Measurements from ENCODE around the gene ATP5F1E.
A peak's percentile ranks its signal among the peaks of the same experiment; 100 is the strongest.
"Not testable (repeated sequence)": the region's sequence is repeated elsewhere in the genome, so short reads cannot be mapped to it uniquely, and the experiment has no call there.

Gene ATP5F1E

DNA sequence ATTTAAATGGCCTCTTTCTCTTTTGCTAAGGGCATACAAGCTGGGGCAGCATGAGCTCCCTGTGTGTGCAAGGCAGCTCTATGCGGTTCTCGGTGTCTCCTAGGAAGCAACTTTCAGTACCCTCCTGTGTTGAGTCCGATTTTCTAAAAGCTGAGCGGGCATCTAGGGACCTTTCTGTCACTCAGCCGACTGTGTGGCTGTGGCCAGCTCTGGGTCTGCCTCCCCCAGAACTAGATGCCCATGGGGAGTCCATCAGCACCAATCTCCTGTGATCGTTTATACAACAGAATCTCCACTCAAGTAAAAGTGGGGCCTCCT lies 43.6 kb downstream of the ATP5F1E start:
- DNase-seq (ENCODE audit: low read depth), result no peak

DNA sequence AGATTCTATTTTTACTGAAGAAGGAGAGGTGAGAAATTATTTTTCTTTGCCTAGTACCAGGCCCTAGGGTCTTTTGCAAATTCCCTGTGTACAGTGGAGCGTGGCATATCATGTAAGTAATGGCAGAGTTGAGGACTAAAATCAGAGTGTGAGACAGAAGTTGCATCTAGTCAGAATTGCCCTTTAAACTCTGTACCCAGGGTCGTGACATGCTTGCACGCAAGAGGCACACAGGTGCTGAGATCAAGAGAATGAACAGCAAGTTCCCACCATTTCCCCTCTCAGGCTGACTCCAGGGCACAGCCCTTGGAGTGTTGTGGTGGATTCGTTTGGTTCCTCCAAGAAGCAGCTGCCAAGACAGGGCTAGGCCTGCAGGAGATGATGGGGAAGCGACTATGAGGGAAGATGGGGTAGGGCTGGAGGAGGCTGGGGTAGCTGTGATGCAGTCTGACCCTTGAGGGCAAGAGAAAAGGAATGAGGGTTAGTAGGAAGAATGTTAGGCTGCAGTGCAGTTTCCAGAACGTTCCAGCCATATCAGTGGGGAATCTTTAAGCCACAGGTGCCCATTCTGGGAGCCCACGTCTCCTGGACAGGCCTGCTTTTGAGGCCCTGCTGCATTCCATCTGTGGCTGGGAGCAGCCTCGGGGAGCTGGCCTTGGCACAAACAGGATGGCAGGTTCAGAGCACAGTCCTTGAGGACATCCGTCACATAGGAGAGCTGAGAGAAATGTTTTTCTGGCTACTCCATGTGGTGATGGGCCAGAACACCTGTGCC lies 44.2 kb downstream of the ATP5F1E start:
- DNase-seq (ENCODE audit: low read depth), result no peak

DNA sequence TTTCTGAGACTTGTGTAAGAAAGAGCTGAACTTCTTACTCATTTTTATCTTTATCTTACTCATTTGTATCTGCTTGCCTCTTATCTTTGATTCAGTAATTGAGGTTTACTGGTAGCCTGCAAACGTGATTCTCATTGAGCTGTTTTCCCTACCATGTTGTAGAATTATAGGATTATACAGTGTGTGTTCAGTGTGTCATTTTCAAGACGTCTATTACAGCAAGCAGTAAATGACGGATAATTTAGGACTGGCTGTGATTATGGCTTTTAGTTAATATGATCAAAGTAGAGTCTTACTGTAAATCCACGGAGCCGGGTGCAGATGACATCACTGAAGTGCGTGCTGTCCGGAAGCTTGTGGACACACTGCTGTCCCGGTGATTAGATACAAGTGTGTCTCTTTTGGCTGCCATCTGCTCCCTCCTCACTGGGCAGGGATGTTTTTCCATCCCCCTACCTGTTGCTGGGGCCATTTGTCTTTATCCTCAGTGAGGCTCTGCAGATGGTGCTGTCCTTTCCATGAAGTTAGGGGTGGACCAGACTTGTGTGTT lies 45.1 kb downstream of the ATP5F1E start:
- no peak for DNase-seq (ENCODE audit: low read depth)

DNA sequence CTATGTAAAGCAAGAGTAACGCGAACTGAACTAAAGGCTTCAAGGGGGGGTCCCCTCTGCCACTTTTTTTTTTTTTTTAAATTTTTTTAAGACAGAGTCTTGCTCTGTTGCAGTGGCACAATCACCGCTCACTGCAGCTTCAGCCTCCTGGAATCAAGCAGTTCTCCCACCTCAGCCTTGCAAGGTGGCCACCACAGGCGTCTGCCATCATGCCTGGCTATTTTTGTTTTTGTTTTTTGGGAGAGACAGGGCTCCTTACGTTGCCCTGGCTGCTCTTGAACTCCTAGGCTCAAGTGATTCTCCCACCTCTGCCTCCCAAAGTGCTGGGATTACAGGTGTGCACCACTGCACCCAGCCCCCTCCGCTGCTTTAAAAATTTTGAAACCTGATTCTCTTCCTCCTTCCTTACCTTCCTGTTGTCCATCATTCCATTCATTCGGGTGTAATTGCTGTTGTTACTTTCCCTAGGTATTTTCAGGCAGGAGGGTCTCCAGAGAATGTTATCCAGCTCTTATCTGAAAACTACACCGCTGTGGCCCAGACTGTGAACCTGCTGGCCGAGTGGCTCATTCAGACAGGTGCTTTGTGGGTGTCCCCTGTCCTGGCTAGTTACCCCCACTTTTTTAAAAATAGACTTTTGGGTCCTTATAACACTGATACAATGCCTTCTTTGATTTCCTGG lies 45.7 kb downstream of the ATP5F1E start:
- no peak for DNase-seq (ENCODE audit: low read depth)

DNA sequence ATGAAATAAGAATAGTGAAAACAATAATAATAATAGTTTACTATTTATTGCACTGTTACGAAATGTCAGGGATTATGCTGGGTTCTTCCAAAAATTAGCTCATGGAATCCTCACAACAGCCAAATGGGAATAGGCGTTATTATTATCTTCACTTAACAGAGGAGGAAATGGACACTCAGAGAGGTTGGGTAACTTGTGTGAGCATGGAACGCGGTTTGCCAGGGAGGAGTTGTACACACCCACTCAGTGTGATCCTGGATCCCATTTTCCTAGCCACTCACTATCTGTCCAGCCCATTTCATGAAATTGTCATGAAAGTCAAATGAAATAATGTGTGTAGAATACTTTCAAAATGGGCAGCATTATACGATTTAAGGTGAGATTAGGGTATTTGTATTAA lies 46.5 kb downstream of the ATP5F1E start:
- no peak for DNase-seq (ENCODE audit: low read depth)

DNA sequence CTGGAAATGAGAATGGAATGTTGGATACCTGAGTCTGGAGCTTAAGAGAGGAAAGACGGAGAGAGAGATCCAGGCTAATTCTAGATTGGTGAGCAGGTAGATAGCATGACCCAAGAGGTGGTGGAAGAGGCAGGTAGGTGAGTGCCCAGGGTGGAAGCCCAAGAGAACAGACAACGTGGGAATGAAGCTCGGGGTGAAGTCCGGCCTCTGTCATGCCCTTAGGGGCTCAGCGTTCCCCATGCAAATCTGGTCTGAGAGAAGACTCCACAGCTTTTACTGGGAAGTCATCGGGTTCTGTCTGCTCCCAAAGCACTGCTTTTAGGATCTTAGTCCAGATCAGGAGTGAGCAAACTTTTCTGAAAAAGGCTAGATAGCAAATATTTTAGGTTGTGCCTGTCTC lies 47.4 kb downstream of the ATP5F1E start:
- DNase-seq (ENCODE audit: low read depth), result no peak

DNA sequence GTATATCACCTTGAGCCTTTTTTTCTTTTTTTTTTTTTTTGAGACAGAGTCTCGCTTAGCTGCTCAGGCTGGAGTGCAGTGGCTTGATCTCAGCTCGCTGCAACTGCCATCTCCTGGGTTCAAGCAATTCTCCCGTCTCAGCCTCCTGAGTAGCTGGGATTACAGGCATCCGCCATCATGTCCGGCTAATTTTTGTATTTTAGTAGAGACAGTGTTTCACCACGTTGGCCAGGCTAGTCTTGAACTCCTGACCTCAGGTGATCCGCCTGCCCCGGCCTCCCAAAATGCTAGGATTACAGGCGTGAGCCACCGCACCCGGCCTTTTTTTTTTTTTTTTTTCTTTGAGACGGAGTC lies 49.0 kb downstream of the ATP5F1E start:
- not testable (repeated sequence) for DNase-seq (ENCODE audit: low read depth)

DNA sequence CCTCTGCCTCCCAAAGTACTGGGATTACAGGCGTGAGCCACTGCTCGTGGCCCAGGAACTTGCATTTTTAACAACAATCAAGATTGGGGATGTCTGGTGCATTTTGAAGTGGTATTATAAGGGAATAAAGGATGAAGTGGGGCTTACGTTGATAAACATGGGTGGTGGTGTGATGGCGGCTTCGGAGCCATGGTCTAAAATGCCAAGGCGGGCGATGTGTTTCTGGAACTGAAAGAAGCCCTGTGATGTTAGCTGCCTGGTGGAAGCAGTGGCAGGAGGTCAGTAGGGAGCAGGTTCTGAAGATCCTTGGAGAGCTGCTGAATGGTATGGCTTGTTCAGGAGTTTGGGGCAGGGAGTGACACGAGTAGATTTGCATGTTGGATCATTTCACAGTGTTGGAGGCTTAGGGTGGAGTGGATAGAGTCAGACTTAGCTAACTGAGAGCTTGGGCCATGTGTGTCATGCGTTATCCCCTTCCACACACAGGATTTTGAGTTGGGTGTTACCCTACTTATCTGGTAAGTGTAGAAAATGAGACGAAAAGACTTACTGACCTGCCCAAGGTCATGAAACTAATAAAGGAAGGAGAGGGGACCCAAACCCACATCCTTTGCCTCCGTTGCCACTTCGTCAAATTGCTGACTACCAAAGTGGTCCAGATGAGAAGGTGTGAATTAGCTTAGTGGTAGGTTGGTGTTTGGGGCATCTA lies 49.6 kb downstream of the ATP5F1E start:
- DNase-seq (ENCODE audit: low read depth), result no peak

DNA sequence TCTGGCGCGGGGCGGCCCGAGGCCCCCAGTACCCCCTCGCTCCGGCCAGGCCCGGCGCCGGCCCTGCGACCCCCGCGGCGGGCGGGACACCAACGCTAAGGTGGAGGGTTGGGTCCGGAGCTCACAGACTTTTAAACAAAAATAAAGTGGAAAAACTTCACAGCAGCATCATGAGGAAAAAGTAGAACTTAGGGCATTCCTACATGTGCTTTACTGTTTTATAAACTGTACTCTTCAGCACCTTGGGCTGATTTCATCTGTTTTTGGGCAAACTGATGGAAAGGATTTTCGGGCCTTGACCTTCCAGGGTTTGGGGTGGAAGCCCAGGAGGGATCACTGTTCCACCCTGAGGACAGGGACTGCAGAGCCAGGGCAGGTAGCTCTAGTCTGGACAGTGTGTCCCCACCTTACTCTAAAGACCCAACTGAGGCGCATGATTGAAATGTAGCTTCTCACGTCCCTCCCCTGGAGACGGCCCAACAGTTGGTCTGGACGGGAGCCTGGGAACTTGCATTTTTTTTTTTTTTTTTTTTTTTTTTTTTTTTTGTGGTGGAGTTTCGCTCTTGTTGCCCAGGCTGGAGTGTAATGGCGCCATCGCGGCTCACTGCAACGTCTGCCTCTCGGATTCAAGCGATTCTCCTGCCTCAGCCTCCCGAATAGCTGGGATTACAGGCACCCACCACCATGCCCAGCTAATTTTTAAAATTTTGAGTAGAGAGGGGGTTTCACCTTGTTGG lies 50.3 kb downstream of the ATP5F1E start:
- DNase-seq (ENCODE audit: low read depth), result no peak

DNA sequence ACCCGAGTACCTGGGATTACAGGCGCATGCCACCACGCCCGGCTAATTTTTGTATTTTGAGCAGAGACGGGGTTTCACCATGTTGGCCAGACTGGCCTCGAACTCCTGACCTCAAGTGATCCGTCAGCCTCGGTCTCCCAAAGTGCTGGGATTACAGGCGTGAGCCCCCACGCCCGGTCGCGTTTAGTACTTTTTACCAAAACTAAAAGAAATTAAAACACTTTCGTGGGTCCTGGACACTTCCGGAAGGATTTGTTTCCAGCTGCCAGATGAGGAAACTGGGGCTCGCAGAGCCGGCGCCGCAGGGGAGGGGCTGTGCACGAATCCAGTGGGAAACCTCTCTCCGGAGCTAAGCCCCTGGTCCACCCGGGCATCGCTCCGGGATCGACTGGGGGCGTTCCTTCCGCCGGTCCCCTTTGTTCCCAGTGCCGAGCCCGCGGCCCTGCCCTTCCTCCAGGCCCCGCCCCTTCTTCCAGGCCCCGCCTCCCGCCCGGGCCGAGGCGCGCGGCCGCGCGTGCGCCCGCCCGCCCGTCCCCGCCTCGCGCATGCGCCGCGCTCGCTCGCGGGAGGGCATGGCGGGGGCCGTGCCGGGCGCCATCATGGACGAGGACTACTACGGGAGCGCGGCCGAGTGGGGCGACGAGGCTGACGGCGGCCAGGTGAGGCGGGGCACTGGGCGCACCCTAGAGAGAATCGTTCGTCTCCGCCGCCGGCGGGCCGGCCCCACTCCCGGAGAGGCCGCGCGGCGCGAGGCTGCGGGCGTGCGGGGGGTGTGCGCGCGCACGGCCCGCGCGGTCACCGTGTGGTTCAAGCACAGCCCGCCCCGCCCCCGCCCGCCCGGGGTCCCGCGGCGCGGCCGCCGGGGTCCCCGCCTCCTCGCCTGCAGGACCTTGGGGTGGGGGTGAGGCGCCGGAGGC lies 51.2 kb downstream of the ATP5F1E start, which contains the start of gene NELFCD:
Gene NELFCD, plus strand, starts transcription at position 546 of the 917 bp plus-strand sequence. Its CDS starts 54 bp downstream, at position 600.
- peak; percentile 70 for DNase-seq (ENCODE audit: low read depth)

DNA sequence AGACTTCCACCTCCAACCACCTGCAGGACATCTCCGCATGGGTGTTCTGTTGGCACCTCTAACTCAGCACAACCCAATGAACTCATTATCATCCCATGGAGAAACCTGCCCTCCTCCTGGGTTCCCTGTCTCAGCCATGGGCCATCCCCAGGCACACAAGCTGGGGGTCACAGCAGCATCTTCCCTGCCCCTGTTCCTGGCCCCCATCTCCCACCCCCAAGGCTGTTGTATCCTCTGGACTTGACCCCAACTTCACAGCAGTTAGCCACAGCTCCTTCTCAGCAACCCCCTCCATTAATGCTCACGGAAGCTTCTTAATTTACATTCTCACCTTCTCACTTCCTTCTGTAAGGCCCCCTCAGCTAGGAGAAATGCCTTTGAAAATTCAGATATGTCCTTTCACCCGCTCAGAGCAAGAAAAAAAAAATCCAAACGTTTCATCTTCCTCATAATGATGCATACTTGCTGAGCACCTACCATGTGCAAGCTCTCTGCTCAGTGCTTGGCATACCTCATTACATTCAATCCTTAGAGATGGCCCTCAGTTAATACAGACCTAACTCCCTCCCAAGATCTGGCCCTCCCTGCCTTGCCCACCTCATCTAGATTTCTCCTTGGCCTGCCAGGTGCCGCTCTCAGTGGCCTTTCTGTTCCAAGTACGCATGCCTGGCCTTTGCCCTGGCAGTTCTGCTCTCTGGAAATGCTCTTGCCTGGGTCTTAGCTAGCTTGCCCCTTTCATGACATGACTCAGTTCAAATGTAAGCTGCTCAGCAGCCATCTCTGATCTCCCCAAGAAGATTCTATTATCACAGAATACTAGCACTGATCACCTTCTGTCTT lies 53.6 kb downstream of the ATP5F1E start:
- no peak for DNase-seq (ENCODE audit: low read depth)

DNA sequence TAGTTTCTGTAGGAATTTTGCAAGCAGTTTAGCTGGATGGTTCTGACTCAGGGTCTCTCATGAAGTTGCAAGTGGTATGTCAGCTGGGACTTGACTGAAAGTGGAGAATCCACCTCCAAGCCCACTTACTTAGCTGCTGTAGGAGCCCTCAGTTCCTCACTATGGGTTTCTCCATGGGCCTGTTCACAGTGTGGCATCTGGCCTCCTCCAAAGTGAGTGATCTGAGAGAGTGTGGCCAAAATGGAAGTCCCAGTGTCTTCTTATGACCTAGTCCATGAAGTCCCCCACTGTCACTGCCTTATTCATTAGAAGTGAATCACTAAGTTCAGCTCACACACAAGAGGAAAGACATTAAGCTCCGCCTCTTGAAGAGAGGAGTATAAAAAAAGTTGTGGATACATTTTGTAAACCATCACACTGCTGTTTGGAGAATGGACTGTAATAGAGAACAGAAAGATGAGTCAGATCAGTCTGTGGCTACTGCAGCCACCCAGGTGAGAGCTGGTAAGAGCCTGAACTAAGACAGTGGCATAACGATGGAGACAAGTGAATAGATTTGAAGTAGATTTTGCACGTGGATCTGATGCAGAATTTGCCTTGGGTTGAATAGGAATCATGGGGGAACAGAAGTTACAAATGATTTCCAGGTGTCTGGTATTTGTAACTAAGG lies 55.9 kb downstream of the ATP5F1E start:
- DNase-seq (ENCODE audit: low read depth), result no peak

Data from fibroblast of the conjunctiva (primary cell).